ENCODE results near the gene SRMS.
A peak's percentile ranks its signal among the peaks of the same experiment; 100 is the strongest.

- TF ChIP-seq CTCF (IDR thresholded peaks at IDR 0.05 in 2 of 3, conservative IDR thresholded peaks at IDR 0.05 in 1 of 3; ENCODE audit: borderline replicate concordance in 1 of 3, insufficient read depth in 1 of 3, low read depth in 2 of 3, low read length in 2 of 3): peak; percentile 54 to 61 (median 60); a peak in 5 of 6 replicates
- no peak for TF ChIP-seq POLR2A (IDR thresholded peaks at IDR 0.05; ENCODE audit: borderline replicate concordance, extremely low read depth, insufficient read depth, insufficient read length)
- no peak for TF ChIP-seq POLR2AphosphoS5 (IDR thresholded peaks at IDR 0.05; ENCODE audit: low read depth, low read length)
- no peak for TF ChIP-seq EZH2 (IDR thresholded peaks at IDR 0.05)
- TF ChIP-seq, protein P1, sequence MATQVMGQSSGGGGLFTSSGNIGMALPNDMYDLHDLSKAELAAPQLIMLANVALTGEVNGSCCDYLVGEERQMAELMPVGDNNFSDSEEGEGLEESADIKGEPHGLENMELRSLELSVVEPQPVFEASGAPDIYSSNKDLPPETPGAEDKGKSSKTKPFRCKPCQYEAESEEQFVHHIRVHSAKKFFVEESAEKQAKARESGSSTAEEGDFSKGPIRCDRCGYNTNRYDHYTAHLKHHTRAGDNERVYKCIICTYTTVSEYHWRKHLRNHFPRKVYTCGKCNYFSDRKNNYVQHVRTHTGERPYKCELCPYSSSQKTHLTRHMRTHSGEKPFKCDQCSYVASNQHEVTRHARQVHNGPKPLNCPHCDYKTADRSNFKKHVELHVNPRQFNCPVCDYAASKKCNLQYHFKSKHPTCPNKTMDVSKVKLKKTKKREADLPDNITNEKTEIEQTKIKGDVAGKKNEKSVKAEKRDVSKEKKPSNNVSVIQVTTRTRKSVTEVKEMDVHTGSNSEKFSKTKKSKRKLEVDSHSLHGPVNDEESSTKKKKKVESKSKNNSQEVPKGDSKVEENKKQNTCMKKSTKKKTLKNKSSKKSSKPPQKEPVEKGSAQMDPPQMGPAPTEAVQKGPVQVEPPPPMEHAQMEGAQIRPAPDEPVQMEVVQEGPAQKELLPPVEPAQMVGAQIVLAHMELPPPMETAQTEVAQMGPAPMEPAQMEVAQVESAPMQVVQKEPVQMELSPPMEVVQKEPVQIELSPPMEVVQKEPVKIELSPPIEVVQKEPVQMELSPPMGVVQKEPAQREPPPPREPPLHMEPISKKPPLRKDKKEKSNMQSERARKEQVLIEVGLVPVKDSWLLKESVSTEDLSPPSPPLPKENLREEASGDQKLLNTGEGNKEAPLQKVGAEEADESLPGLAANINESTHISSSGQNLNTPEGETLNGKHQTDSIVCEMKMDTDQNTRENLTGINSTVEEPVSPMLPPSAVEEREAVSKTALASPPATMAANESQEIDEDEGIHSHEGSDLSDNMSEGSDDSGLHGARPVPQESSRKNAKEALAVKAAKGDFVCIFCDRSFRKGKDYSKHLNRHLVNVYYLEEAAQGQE (IDR thresholded peaks at IDR 0.05; ENCODE audit: low read depth): no peak
- TF ChIP-seq EZH2phosphoT487 (IDR thresholded peaks at IDR 0.05; ENCODE audit: borderline replicate concordance): no peak
- no peak for TF ChIP-seq TCF7L2 (IDR thresholded peaks at IDR 0.05; ENCODE audit: borderline replicate concordance, extremely low read depth, insufficient read depth, insufficient read length)
- TF ChIP-seq EGR1 (IDR thresholded peaks at IDR 0.05; ENCODE audit: low read depth): no peak
- no peak for TF ChIP-seq ZNF274 (IDR thresholded peaks at IDR 0.05; ENCODE audit: low read depth, low read length)
These were observed 33.4 kb upstream of the SRMS start for GRCh38 chr20:63580796-63581461.
